ENCODE measurements around the gene RPTN.

- TF ChIP-seq, protein P1, sequence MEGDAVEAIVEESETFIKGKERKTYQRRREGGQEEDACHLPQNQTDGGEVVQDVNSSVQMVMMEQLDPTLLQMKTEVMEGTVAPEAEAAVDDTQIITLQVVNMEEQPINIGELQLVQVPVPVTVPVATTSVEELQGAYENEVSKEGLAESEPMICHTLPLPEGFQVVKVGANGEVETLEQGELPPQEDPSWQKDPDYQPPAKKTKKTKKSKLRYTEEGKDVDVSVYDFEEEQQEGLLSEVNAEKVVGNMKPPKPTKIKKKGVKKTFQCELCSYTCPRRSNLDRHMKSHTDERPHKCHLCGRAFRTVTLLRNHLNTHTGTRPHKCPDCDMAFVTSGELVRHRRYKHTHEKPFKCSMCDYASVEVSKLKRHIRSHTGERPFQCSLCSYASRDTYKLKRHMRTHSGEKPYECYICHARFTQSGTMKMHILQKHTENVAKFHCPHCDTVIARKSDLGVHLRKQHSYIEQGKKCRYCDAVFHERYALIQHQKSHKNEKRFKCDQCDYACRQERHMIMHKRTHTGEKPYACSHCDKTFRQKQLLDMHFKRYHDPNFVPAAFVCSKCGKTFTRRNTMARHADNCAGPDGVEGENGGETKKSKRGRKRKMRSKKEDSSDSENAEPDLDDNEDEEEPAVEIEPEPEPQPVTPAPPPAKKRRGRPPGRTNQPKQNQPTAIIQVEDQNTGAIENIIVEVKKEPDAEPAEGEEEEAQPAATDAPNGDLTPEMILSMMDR (conservative IDR thresholded peaks at IDR 0.05; ENCODE audit: low read depth in 2 of 2): no peak
- TF ChIP-seq EZH2 (IDR thresholded peaks at IDR 0.05; ENCODE audit: low read depth, unreplicated experiment) (no peak), CREB1 (CRISPR knock-in tag; IDR thresholded peaks at IDR 0.05; ENCODE audit: low read depth) (no peak), REST (IDR thresholded peaks at IDR 0.05; ENCODE audit: unreplicated experiment) (no peak), ZNF331 (CRISPR knock-in tag; IDR thresholded peaks at IDR 0.05; ENCODE audit: low read depth) (no peak), POLR2AphosphoS5 (IDR thresholded peaks at IDR 0.05; ENCODE audit: low read depth) (no peak), JUNB (IDR thresholded peaks at IDR 0.05; ENCODE audit: unreplicated experiment) (no peak), EZH2phosphoT487 (IDR thresholded peaks at IDR 0.05; ENCODE audit: unreplicated experiment) (no peak)
Measured at GRCh38 chr1:152118915-152119314, 40.1 kb downstream of the RPTN start.

Data from GM23338 (cell line).